Neutrophil (primary cell): Measurements from ENCODE around the gene CDT1.
A peak's percentile ranks its signal among the peaks of the same experiment; 100 is the strongest.

ENCODE experiments used
- H3K27ac ChIP-seq: fragments of 200-600 bp; sonication (generic); 2 replicates; pipeline ENCODE4 v1.5.1; 2016; ENCODE audit warnings: mild to moderate bottlenecking, moderate library complexity
- H3K27me3 ChIP-seq: fragments of 200-600 bp; sonication (generic); 2 replicates; pipeline ENCODE4 v1.6.0; 2016; ENCODE audit warnings: mild to moderate bottlenecking
- H3K36me3 ChIP-seq: fragments of 200-600 bp; sonication (generic); 2 replicates; pipeline ENCODE4 v1.5.1; 2017
- H3K4me1 ChIP-seq, 2 experiments: fragments of 200-600 bp in 1 of 2; sonication (generic) in 1 of 2; 1 replicate in 1 of 2; 2 replicates in 1 of 2; pipeline versions ENCODE4 v1.5.1 to v1.6.1; 2013 to 2016; ENCODE audit warnings: low read depth in 1 of 2, low read length in 1 of 2, mild to moderate bottlenecking in 1 of 2, moderate library complexity in 1 of 2; ENCODE audit not compliant: control insufficient read depth in 1 of 2, insufficient read depth in 1 of 2
- H3K4me3 ChIP-seq, 2 experiments: fragments of 200-600 bp in 1 of 2; sonication (generic) in 1 of 2; 1 replicate in 1 of 2; 2 replicates in 1 of 2; pipeline ENCODE4 v1.5.1; 2013 to 2016; ENCODE audit warnings: low read depth in 1 of 2, low read length in 1 of 2, mild to moderate bottlenecking in 1 of 2, moderate library complexity in 1 of 2
- H3K9me3 ChIP-seq: fragments of 200-600 bp; sonication (generic); 2 replicates; pipeline ENCODE4 v1.5.1; 2016
- CTCF ChIP-seq: fragments of 200-600 bp; sonication (generic); IDR thresholded peaks from 2 replicates; pipeline ENCODE4 v1.5.1; 2016; ENCODE audit warnings: antibody characterized with exemption

CDT1 gene

GRCh38 chr16:88846088-88846487, 42.5 kb downstream of the CDT1 start:
- no peak for TF ChIP-seq CTCF
- Histone ChIP-seq H3K4me1 (peaks cover 11 to 15% of the 10 kb centered on the region in 2 experiments), H3K4me3 (no peak overlapping the region), H3K9me3 (no peaks in the 10 kb centered on the region), H3K27me3 (no peaks in the 10 kb centered on the region), H3K36me3 (peaks cover 83% of the 10 kb centered on the region), H3K27ac (no peak overlapping the region)

- Histone ChIP-seq H3K9me3 (no peaks in the 10 kb centered on the region), H3K36me3 (peaks cover 80% of the 10 kb centered on the region), H3K27ac (no peak overlapping the region), H3K4me1 (peaks cover 12 to 14% of the 10 kb centered on the region in 2 experiments), H3K27me3 (no peaks in the 10 kb centered on the region), H3K4me3 (no peak overlapping the region)
- no peak for TF ChIP-seq CTCF
Observed at GRCh38 chr16:88847654-88848053, 44.1 kb downstream of the CDT1 start.

GRCh38 chr16:88848557-88848956, 45.0 kb downstream of the CDT1 start:
- Histone ChIP-seq H3K36me3 (peaks cover 70% of the 10 kb centered on the region), H3K27me3 (no peaks in the 10 kb centered on the region), H3K4me1 (peaks cover 19 to 23% of the 10 kb centered on the region in 2 experiments), H3K9me3 (no peaks in the 10 kb centered on the region), H3K27ac (no peak overlapping the region), H3K4me3 (no peak overlapping the region)
- no peak for TF ChIP-seq CTCF

- TF ChIP-seq CTCF: no peak
- peaks cover 39 to 44% of the 10 kb centered on the region in 2 experiments for H3K4me1 ChIP-seq
- H3K9me3 ChIP-seq: no peaks in the 10 kb centered on the region
- H3K36me3 ChIP-seq: peaks cover 52% of the 10 kb centered on the region
- H3K27ac ChIP-seq: no peak overlapping the region
- no peaks in the 10 kb centered on the region for H3K27me3 ChIP-seq
- H3K4me3 ChIP-seq: no peak overlapping the region
Observed at GRCh38 chr16:88850531-88851199, 47.1 kb downstream of the CDT1 start.

GRCh38 chr16:88851616-88852015, 48.0 kb downstream of the CDT1 start:
- Histone ChIP-seq H3K9me3 (no peaks in the 10 kb centered on the region), H3K4me1 (peaks cover 46 to 51% of the 10 kb centered on the region in 2 experiments), H3K36me3 (peaks cover 46% of the 10 kb centered on the region), H3K27ac (peak overlapping the region; percentile 94), H3K27me3 (no peaks in the 10 kb centered on the region), H3K4me3 (no peak overlapping the region)
- no peak for TF ChIP-seq CTCF
